NCI-H524 treated with DMSO at 0.1 percent for 48 hours (cell line): Measurements from ENCODE around the gene P3H4.

Experiments
- DNase-seq: peaks from one replicate; lab custom pipeline; 2025; lab: John Stamatoyannopoulos, UW

P3H4 gene

GRCh38 chr17:41821776-41822175 lies 10.0 kb upstream of the P3H4 start:
- DNase-seq, result no peak

GRCh38 chr17:41818024-41818423 lies 6.3 kb upstream of the P3H4 start:
- no peak for DNase-seq

GRCh38 chr17:41816637-41817320 lies 5.0 kb upstream of the P3H4 start:
- DNase-seq, result no peak

GRCh38 chr17:41814195-41814594 lies 2.4 kb upstream of the P3H4 start:
- DNase-seq, result no peak

GRCh38 chr17:41813699-41814124 lies 2.0 kb upstream of the P3H4 start:
- DNase-seq, result no peak

- DNase-seq, result no peak
Observed at GRCh38 chr17:41813152-41813680, 1.5 kb upstream of the P3H4 start.

- peak; percentile 72 for DNase-seq
Observed at GRCh38 chr17:41812381-41813151, 817 bp upstream of the P3H4 start, which contains the start of gene FKBP10. Gene FKBP10, plus strand, starts transcription at chr17:41813004. Its CDS starts 31 bp downstream, at chr17:41813035.

GRCh38 chr17:41810659-41811548 lies 845 bp downstream of the P3H4 start:
- no peak for DNase-seq

- DNase-seq, result no peak
Observed at GRCh38 chr17:41806685-41807445, 4.9 kb downstream of the P3H4 start.

- DNase-seq, result no peak
Observed at GRCh38 chr17:41803049-41804020, 8.4 kb downstream of the P3H4 start.

GRCh38 chr17:41801374-41802271 lies 10.1 kb downstream of the P3H4 start:
- DNase-seq, result peak; percentile 3

GRCh38 chr17:41800601-41801373 lies 11.0 kb downstream of the P3H4 start:
- DNase-seq, result no peak

GRCh38 chr17:41799366-41799765 lies 12.4 kb downstream of the P3H4 start:
- DNase-seq, result no peak

- no peak for DNase-seq
Observed at GRCh38 chr17:41797377-41797776, 14.4 kb downstream of the P3H4 start.

GRCh38 chr17:41796121-41796895 lies 15.4 kb downstream of the P3H4 start:
- no peak for DNase-seq

GRCh38 chr17:41794540-41794975 lies 17.2 kb downstream of the P3H4 start:
- no peak for DNase-seq

- DNase-seq, result no peak
Observed at GRCh38 chr17:41793784-41794539, 17.8 kb downstream of the P3H4 start.
